Effector memory CD4-positive, alpha-beta T cell (primary cell): Measurements from ENCODE around the gene PLCL2.

Experiments
- DNase-seq, 3 donors: peaks; one replicate each; pipeline ENCODE4 v3.0.0-alpha.2; 2020
- H3K27ac ChIP-seq: 2 replicates; pipeline ENCODE4 v1.7.0; 2013; ENCODE audit warnings: mild to moderate bottlenecking, low read length, moderate library complexity; ENCODE audit not compliant: insufficient read depth, poor library complexity, severe bottlenecking
- H3K27me3 ChIP-seq: replicated peaks from 2 replicates; pipeline ENCODE4 v1.7.0; 2013; ENCODE audit warnings: mild to moderate bottlenecking, low read length; ENCODE audit not compliant: insufficient read depth, control insufficient read depth, poor library complexity, severe bottlenecking
- H3K36me3 ChIP-seq: 2 replicates; pipeline ENCODE4 v1.7.0; 2013; ENCODE audit warnings: mild to moderate bottlenecking, low read length, moderate library complexity; ENCODE audit not compliant: control insufficient read depth, insufficient read depth
- H3K4me1 ChIP-seq: 2 replicates; pipeline ENCODE4 v1.7.0; 2013; ENCODE audit warnings: low read length, mild to moderate bottlenecking; ENCODE audit not compliant: control insufficient read depth, insufficient read depth, poor library complexity, severe bottlenecking
- H3K4me3 ChIP-seq: 2 replicates; pipeline ENCODE4 v1.7.0; 2013; ENCODE audit warnings: low read length, low read depth, mild to moderate bottlenecking; ENCODE audit not compliant: insufficient read depth, poor library complexity, severe bottlenecking
- H3K9me3 ChIP-seq: 2 replicates; pipeline ENCODE4 v1.7.0; 2013; ENCODE audit warnings: mild to moderate bottlenecking, low read length, moderate library complexity; ENCODE audit not compliant: control insufficient read depth

The PLCL2 gene

GRCh38 chr3:16864610-16865313 is 20.0 kb upstream of the PLCL2 start:
- H3K27ac ChIP-seq, result no peak overlapping the region
- no peak overlapping the region for H3K4me3 ChIP-seq
- no peaks in the 10 kb centered on the region for H3K36me3 ChIP-seq
- no peaks in the 10 kb centered on the region for H3K27me3 ChIP-seq
- no peaks in the 10 kb centered on the region for H3K4me1 ChIP-seq
- no peak for DNase-seq
- no peaks in the 10 kb centered on the region for H3K9me3 ChIP-seq

- Histone ChIP-seq H3K9me3 (no peaks in the 10 kb centered on the region), H3K36me3 (no peaks in the 10 kb centered on the region), H3K4me3 (no peak overlapping the region), H3K27ac (no peak overlapping the region), H3K4me1 (no peaks in the 10 kb centered on the region), H3K27me3 (no peaks in the 10 kb centered on the region)
- DNase-seq, result no peak
Observed at GRCh38 chr3:16865335-16865734, 19.4 kb upstream of the PLCL2 start.

- no peak overlapping the region for H3K27ac ChIP-seq
- no peaks in the 10 kb centered on the region for H3K9me3 ChIP-seq
- no peaks in the 10 kb centered on the region for H3K36me3 ChIP-seq
- no peaks in the 10 kb centered on the region for H3K4me1 ChIP-seq
- no peak overlapping the region for H3K4me3 ChIP-seq
- no peak for DNase-seq
- H3K27me3 ChIP-seq, result no peaks in the 10 kb centered on the region
Observed at GRCh38 chr3:16866571-16866970, 18.2 kb upstream of the PLCL2 start.

- H3K27me3 ChIP-seq, result no peaks in the 10 kb centered on the region
- H3K9me3 ChIP-seq, result no peaks in the 10 kb centered on the region
- no peaks in the 10 kb centered on the region for H3K4me1 ChIP-seq
- H3K27ac ChIP-seq, result no peak overlapping the region
- DNase-seq, result no peak
- H3K36me3 ChIP-seq, result no peaks in the 10 kb centered on the region
- no peak overlapping the region for H3K4me3 ChIP-seq
Observed at GRCh38 chr3:16868513-16868912, 16.2 kb upstream of the PLCL2 start.

- Histone ChIP-seq H3K9me3 (no peaks in the 10 kb centered on the region), H3K36me3 (no peaks in the 10 kb centered on the region), H3K4me3 (no peak overlapping the region), H3K27me3 (no peaks in the 10 kb centered on the region), H3K4me1 (no peaks in the 10 kb centered on the region), H3K27ac (no peak overlapping the region)
- no peak for DNase-seq
Observed at GRCh38 chr3:16869261-16870005, 15.3 kb upstream of the PLCL2 start.

GRCh38 chr3:16871915-16872842 is 12.6 kb upstream of the PLCL2 start:
- Histone ChIP-seq H3K27me3 (no peaks in the 10 kb centered on the region), H3K4me3 (no peak overlapping the region), H3K27ac (no peak overlapping the region), H3K36me3 (no peaks in the 10 kb centered on the region), H3K9me3 (no peaks in the 10 kb centered on the region), H3K4me1 (no peaks in the 10 kb centered on the region)
- DNase-seq, result no peak

- no peak for DNase-seq
- H3K27me3 ChIP-seq, result no peaks in the 10 kb centered on the region
- H3K4me3 ChIP-seq, result no peak overlapping the region
- H3K36me3 ChIP-seq, result no peaks in the 10 kb centered on the region
- H3K27ac ChIP-seq, result no peak overlapping the region
- H3K9me3 ChIP-seq, result no peaks in the 10 kb centered on the region
- H3K4me1 ChIP-seq, result no peaks in the 10 kb centered on the region
Observed at GRCh38 chr3:16873872-16874271, 10.9 kb upstream of the PLCL2 start.

GRCh38 chr3:16875876-16876550 is 8.7 kb upstream of the PLCL2 start:
- H3K9me3 ChIP-seq, result no peaks in the 10 kb centered on the region
- no peaks in the 10 kb centered on the region for H3K27me3 ChIP-seq
- no peak overlapping the region for H3K4me3 ChIP-seq
- H3K36me3 ChIP-seq, result no peaks in the 10 kb centered on the region
- no peaks in the 10 kb centered on the region for H3K4me1 ChIP-seq
- DNase-seq, result no peak
- no peak overlapping the region for H3K27ac ChIP-seq

- H3K36me3 ChIP-seq, result no peaks in the 10 kb centered on the region
- H3K9me3 ChIP-seq, result no peaks in the 10 kb centered on the region
- no peak overlapping the region for H3K4me3 ChIP-seq
- no peaks in the 10 kb centered on the region for H3K4me1 ChIP-seq
- H3K27me3 ChIP-seq, result no peaks in the 10 kb centered on the region
- no peak overlapping the region for H3K27ac ChIP-seq
- no peak for DNase-seq
Observed at GRCh38 chr3:16877505-16877904, 7.2 kb upstream of the PLCL2 start.
